ENCODE results near the gene ZNF454.

ZNF454 gene

GRCh38 chr5:178981381-178981780, 40.4 kb downstream of the ZNF454 start:
- no peak for TF ChIP-seq Cebpa-rat (IDR thresholded peaks at IDR 0.05)
- Histone ChIP-seq H4K20me1 (no peaks in the 10 kb centered on the region), H3K36me3 (no peaks in the 10 kb centered on the region), H3K4me2 (no peak overlapping the region), H3K9ac (no peak overlapping the region), H3K4me1 (no peaks in the 10 kb centered on the region), H3K9me3 (replicated peaks in 1 of 11) (peaks cover 96 to 100% (median 99%) of the 10 kb centered on the region in 11 experiments), H3K4me3 (no peak overlapping the region), H3K27me3 (no peaks in the 10 kb centered on the region), H3K27ac (no peak overlapping the region)

GRCh38 chr5:178982941-178983340, 41.9 kb downstream of the ZNF454 start:
- no peaks in the 10 kb centered on the region for H3K4me1 ChIP-seq
- no peak overlapping the region for H3K4me2 ChIP-seq
- H3K27ac ChIP-seq = no peak overlapping the region
- no peak for TF ChIP-seq Cebpa-rat (IDR thresholded peaks at IDR 0.05)
- no peaks in the 10 kb centered on the region for H3K36me3 ChIP-seq
- H4K20me1 ChIP-seq = no peaks in the 10 kb centered on the region
- no peak overlapping the region for H3K4me3 ChIP-seq
- H3K9me3 ChIP-seq (replicated peaks in 1 of 11) = peaks cover 93 to 100% (median 97%) of the 10 kb centered on the region in 11 experiments
- no peak overlapping the region for H3K9ac ChIP-seq
- H3K27me3 ChIP-seq = no peaks in the 10 kb centered on the region

- Histone ChIP-seq H3K4me3 (no peak overlapping the region), H3K36me3 (no peaks in the 10 kb centered on the region), H3K27ac (no peak overlapping the region), H3K4me2 (no peak overlapping the region), H4K20me1 (no peaks in the 10 kb centered on the region), H3K27me3 (no peaks in the 10 kb centered on the region), H3K9me3 (replicated peaks in 1 of 11) (peaks cover 93 to 100% (median 97%) of the 10 kb centered on the region in 11 experiments), H3K4me1 (no peaks in the 10 kb centered on the region), H3K9ac (no peak overlapping the region)
- TF ChIP-seq Cebpa-rat (IDR thresholded peaks at IDR 0.05) = no peak
Measured at GRCh38 chr5:178983728-178984127, 42.7 kb downstream of the ZNF454 start.

- no peak overlapping the region for H3K9ac ChIP-seq
- H4K20me1 ChIP-seq = no peaks in the 10 kb centered on the region
- H3K4me3 ChIP-seq = no peak overlapping the region
- no peak overlapping the region for H3K27ac ChIP-seq
- no peak overlapping the region for H3K4me2 ChIP-seq
- H3K36me3 ChIP-seq = no peaks in the 10 kb centered on the region
- TF ChIP-seq Cebpa-rat (IDR thresholded peaks at IDR 0.05) = no peak
- peaks cover 90 to 98% (median 94%) of the 10 kb centered on the region in 11 experiments for H3K9me3 ChIP-seq (replicated peaks in 1 of 11)
- no peaks in the 10 kb centered on the region for H3K27me3 ChIP-seq
- H3K4me1 ChIP-seq = no peaks in the 10 kb centered on the region
Measured at GRCh38 chr5:178984145-178985072, 43.4 kb downstream of the ZNF454 start.

GRCh38 chr5:178986326-178986960, 45.4 kb downstream of the ZNF454 start:
- H3K9ac ChIP-seq = no peak overlapping the region
- no peak overlapping the region for H3K4me2 ChIP-seq
- H3K4me3 ChIP-seq = no peak overlapping the region
- TF ChIP-seq Cebpa-rat (IDR thresholded peaks at IDR 0.05) = no peak
- H4K20me1 ChIP-seq = no peaks in the 10 kb centered on the region
- no peak overlapping the region for H3K27ac ChIP-seq
- no peaks in the 10 kb centered on the region for H3K36me3 ChIP-seq
- peaks cover 88 to 98% (median 95%) of the 10 kb centered on the region in 11 experiments for H3K9me3 ChIP-seq (replicated peaks in 1 of 11)
- H3K4me1 ChIP-seq = no peaks in the 10 kb centered on the region
- H3K27me3 ChIP-seq = no peaks in the 10 kb centered on the region

GRCh38 chr5:178988436-178989220, 47.6 kb downstream of the ZNF454 start:
- Histone ChIP-seq H3K9ac (no peak overlapping the region), H3K4me2 (no peak overlapping the region), H3K4me3 (no peak overlapping the region), H3K36me3 (no peaks in the 10 kb centered on the region), H3K9me3 (replicated peaks in 1 of 11) (peaks cover 75 to 98% (median 94%) of the 10 kb centered on the region in 11 experiments), H4K20me1 (no peaks in the 10 kb centered on the region), H3K27ac (no peak overlapping the region), H3K27me3 (no peaks in the 10 kb centered on the region), H3K4me1 (no peaks in the 10 kb centered on the region)
- TF ChIP-seq Cebpa-rat (IDR thresholded peaks at IDR 0.05) = no peak

- Histone ChIP-seq H3K9ac (no peak overlapping the region), H3K4me3 (no peak overlapping the region), H3K4me2 (no peak overlapping the region), H3K27me3 (no peaks in the 10 kb centered on the region), H3K36me3 (no peaks in the 10 kb centered on the region), H4K20me1 (no peaks in the 10 kb centered on the region), H3K4me1 (no peaks in the 10 kb centered on the region), H3K9me3 (replicated peaks in 1 of 11) (peaks cover 75 to 98% (median 94%) of the 10 kb centered on the region in 11 experiments), H3K27ac (no peak overlapping the region)
- no peak for TF ChIP-seq Cebpa-rat (IDR thresholded peaks at IDR 0.05)
Measured at GRCh38 chr5:178989311-178989710, 48.3 kb downstream of the ZNF454 start.

GRCh38 chr5:178990491-178990890, 49.5 kb downstream of the ZNF454 start:
- Histone ChIP-seq H3K9ac (no peak overlapping the region), H4K20me1 (no peaks in the 10 kb centered on the region), H3K36me3 (no peaks in the 10 kb centered on the region), H3K27ac (no peak overlapping the region), H3K27me3 (no peaks in the 10 kb centered on the region), H3K9me3 (replicated peaks in 1 of 11) (peaks cover 75 to 98% (median 93%) of the 10 kb centered on the region in 11 experiments), H3K4me1 (no peaks in the 10 kb centered on the region), H3K4me3 (no peak overlapping the region), H3K4me2 (no peak overlapping the region)
- TF ChIP-seq Cebpa-rat (IDR thresholded peaks at IDR 0.05) = no peak

Data from BLaER1 treated with 17β-estradiol and CSF1 and Interleukin-3, amounts not matched to agents 10 nM and 100 nM (cell line).